Suprapubic skin (tissue), 3 donors: ENCODE results near the gene ERFL.

Experiments used
- POLR2A ChIP-seq, 2 donors: fragments of 450-650 bp; IDR thresholded peaks; one replicate each; pipeline ENCODE4 v1.6.1; 2017; ENCODE audit warnings: antibody characterized with exemption in 2 of 2, mild to moderate bottlenecking in 2 of 2, moderate library complexity in 2 of 2
- TF ChIP-seq, protein P1 (sequence below), 2 donors: fragments of 200-600 bp in 1 of 2; fragments of 450-650 bp in 1 of 2; sonication (generic) in 1 of 2; IDR thresholded peaks; one replicate each; pipeline ENCODE4 v1.5.1; 2016 to 2019; ENCODE audit warnings: antibody characterized with exemption in 2 of 2, mild to moderate bottlenecking in 1 of 2, moderate library complexity in 1 of 2

GRCh38 chr19:41924151-41925145 is 3.8 kb downstream of the ERFL start:
- TF ChIP-seq, protein P1, sequence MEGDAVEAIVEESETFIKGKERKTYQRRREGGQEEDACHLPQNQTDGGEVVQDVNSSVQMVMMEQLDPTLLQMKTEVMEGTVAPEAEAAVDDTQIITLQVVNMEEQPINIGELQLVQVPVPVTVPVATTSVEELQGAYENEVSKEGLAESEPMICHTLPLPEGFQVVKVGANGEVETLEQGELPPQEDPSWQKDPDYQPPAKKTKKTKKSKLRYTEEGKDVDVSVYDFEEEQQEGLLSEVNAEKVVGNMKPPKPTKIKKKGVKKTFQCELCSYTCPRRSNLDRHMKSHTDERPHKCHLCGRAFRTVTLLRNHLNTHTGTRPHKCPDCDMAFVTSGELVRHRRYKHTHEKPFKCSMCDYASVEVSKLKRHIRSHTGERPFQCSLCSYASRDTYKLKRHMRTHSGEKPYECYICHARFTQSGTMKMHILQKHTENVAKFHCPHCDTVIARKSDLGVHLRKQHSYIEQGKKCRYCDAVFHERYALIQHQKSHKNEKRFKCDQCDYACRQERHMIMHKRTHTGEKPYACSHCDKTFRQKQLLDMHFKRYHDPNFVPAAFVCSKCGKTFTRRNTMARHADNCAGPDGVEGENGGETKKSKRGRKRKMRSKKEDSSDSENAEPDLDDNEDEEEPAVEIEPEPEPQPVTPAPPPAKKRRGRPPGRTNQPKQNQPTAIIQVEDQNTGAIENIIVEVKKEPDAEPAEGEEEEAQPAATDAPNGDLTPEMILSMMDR (IDR thresholded peaks at IDR 0.05) = no peak
- no peak for TF ChIP-seq POLR2A (IDR thresholded peaks at IDR 0.05)
